ENCODE results near the gene CLOCK. TPM values are rescaled to one million over a fixed set of nuclear protein-coding genes. Genes with fewer than 3 reads are reported as not detected.
A peak's percentile ranks its signal among the peaks of the same experiment; 100 is the strongest.
"Not testable (repeated sequence)": the region's sequence is repeated elsewhere in the genome, so short reads cannot be mapped to it uniquely, and the experiment has no call there.

Gene CLOCK
- total RNA-seq, 4 donors from 2014 or later, result 23.0 to 32.1 (median 27.8) TPM

- DNase-seq, result no peak
- H3K9me3 ChIP-seq, result no peaks in the 10 kb centered on the region
- no peaks in the 10 kb centered on the region for H3K4me1 ChIP-seq
- peak in 4 of 6 experiments; percentile 31 to 51 (median 48) for TF ChIP-seq CTCF (IDR thresholded peaks at IDR 0.05)
- no peak for TF ChIP-seq POLR2A (IDR thresholded peaks at IDR 0.05)
- H3K27ac ChIP-seq, result no peak overlapping the region
- no peaks in the 10 kb centered on the region for H3K27me3 ChIP-seq
- H3K4me3 ChIP-seq, result no peak overlapping the region
- H3K36me3 ChIP-seq, result no peaks in the 10 kb centered on the region
Observed at GRCh38 chr4:55554453-55555030, 7.8 kb upstream of the CLOCK start.

GRCh38 chr4:55553441-55554201 lies 6.9 kb upstream of the CLOCK start:
- peak in 2 of 3 donors; percentile 47 to 66 for DNase-seq
- no peaks in the 10 kb centered on the region for H3K4me1 ChIP-seq
- peak overlapping the region in 2 of 4 donors; percentile 43 to 53 for H3K27ac ChIP-seq
- H3K36me3 ChIP-seq, result no peaks in the 10 kb centered on the region
- TF ChIP-seq POLR2A (IDR thresholded peaks at IDR 0.05) (no peak), CTCF (IDR thresholded peaks at IDR 0.05) (no peak)
- no peaks in the 10 kb centered on the region for H3K9me3 ChIP-seq
- peak overlapping the region in 3 of 4 donors; percentile 18 to 35 (median 34) for H3K4me3 ChIP-seq
- no peaks in the 10 kb centered on the region for H3K27me3 ChIP-seq

- peaks cover 0 to 13% (median 5%) of the 10 kb centered on the region in 4 donors for H3K4me1 ChIP-seq
- not testable (repeated sequence) for H3K36me3 ChIP-seq, H3K9me3 ChIP-seq, H3K27ac ChIP-seq, H3K4me3 ChIP-seq, H3K27me3 ChIP-seq, DNase-seq
Observed at GRCh38 chr4:55551964-55552363, 5.3 kb upstream of the CLOCK start.

- H3K27ac ChIP-seq, result no peak overlapping the region
- no peak for DNase-seq
- H3K4me3 ChIP-seq, result no peak overlapping the region
- H3K4me1 ChIP-seq, result peaks cover 0 to 13% (median 6%) of the 10 kb centered on the region in 4 donors
- no peaks in the 10 kb centered on the region for H3K27me3 ChIP-seq
- TF ChIP-seq POLR2A (IDR thresholded peaks at IDR 0.05) (no peak), CTCF (IDR thresholded peaks at IDR 0.05) (no peak)
- H3K36me3 ChIP-seq, result no peaks in the 10 kb centered on the region
- H3K9me3 ChIP-seq, result no peaks in the 10 kb centered on the region
Observed at GRCh38 chr4:55549888-55550287, 3.2 kb upstream of the CLOCK start.

- H3K36me3 ChIP-seq, result no peaks in the 10 kb centered on the region
- no peak for DNase-seq
Observed at GRCh38 chr4:55547918-55548317, 1.2 kb upstream of the CLOCK start.

More at GRCh38 chr4:55547918-55548317, 1.2 kb upstream of the CLOCK start:
- no peaks in the 10 kb centered on the region for H3K27me3 ChIP-seq
- TF ChIP-seq POLR2A (IDR thresholded peaks at IDR 0.05) (no peak), CTCF (IDR thresholded peaks at IDR 0.05) (no peak)
- H3K27ac ChIP-seq, result peak overlapping the region in 3 of 4 donors; percentile 97 to 98 (median 98)
- peaks cover 0 to 17% (median 6%) of the 10 kb centered on the region in 4 donors for H3K4me1 ChIP-seq
- peak overlapping the region in 1 of 4 donors; percentile 90 for H3K4me3 ChIP-seq
- H3K9me3 ChIP-seq, result no peaks in the 10 kb centered on the region
